GM03348 (cell line): ENCODE measurements around the gene RNF4.
"Not testable (repeated sequence)": the region's sequence is repeated elsewhere in the genome, so short reads cannot be mapped to it uniquely, and the experiment has no call there.

Experiments used
- DNase-seq: peaks from one replicate; pipeline ENCODE4 v3.0.0; 2012; ENCODE audit warnings: low spot score

The RNF4 gene

DNA sequence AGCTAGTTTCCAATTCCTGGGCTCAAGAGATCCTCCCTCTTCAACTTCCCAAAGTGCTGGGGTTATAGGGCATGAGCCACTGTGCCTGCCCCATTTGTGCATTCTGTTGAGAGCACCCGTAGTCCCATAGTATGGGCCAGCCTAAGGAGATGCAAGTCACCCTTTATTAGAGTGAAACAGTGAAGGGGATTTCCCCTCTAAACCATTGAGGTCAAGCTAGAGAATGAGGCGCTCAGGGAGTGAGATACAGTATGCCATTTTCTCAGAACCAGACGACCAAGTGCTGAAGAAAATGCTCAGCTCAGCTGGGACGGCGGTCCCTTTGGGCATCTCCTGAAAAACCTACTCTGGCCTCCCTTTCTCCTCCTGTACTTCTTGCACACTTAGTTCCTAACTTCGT, 18.7 kb downstream of the RNF4 start:
- no peak for DNase-seq

- DNase-seq: no peak
These were observed 20.3 kb downstream of the RNF4 start for GRCh38 chr4:2489081-2489805.

- DNase-seq: no peak
These were observed 21.1 kb downstream of the RNF4 start for GRCh38 chr4:2489841-2490552.

DNA sequence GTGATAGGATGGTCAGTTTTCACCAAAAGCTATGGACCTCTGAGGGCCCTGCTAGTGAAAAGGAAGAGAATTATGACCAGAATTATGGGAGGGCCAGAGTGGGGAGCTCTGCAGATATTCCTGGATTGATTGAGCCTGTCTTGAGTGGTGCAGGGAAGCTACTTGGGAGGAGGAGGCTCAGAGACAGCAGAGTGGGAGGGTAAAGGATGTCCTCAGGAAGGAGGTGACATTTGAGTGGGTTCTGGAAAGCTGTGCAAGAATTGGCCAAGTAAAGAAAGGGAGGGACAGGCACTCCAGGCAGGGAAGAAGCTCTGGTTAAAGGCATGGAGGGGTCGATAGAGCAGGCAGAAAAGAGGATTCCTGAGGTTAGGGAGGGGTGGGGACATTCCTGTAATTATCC, 24.1 kb downstream of the RNF4 start:
- DNase-seq: no peak

DNA sequence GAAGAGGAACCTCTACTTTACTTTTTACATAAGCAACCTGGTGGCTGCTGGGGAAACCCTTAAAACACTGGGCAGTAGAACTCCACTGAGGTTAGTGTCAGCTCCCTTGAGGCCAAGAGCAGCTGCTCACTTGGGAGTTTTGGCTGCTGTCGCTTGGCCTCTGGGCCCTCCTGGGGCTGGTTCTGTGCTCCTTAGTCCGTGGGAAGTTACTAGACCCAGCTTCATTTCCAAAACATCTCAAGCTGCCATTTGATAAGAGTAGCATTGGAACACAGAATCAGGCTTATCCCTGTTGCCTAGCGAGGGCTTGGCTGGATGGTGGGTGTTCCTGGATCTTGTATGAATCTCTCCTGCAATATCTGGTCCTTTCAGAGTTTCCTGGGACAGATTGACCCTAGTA, 26.1 kb downstream of the RNF4 start:
- no peak for DNase-seq

GRCh38 chr4:2497324-2497723, 28.4 kb downstream of the RNF4 start:
- no peak for DNase-seq

GRCh38 chr4:2497931-2498330, 29.0 kb downstream of the RNF4 start:
- DNase-seq: no peak

- no peak for DNase-seq
These were observed 31.6 kb downstream of the RNF4 start for GRCh38 chr4:2500547-2500946.

DNA sequence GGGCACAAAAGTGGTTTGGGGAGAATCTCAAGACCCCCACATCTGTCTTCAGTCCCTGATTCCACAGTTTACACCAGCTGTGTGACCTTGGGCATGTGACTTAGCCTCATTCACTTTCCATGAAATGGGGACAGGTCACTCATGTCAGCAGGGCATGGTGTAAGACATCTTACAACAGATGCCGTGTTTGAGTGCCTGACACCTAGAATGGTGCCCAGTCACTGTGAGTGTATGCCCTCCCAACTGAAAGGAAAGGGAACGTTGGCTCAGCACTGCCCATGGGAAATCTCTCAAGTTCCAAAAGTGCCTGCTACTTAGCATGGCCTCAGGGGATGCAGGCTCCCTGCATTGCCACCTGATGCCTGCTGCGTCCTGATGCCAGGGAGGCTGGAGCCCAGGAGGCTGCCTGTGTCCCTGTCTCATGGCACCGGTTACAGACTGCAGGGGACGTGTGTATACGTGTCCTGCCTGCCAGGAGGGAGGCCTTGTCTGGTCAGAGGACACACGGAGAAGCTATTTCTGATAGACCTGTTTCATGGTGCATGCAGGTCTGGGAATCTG, 32.2 kb downstream of the RNF4 start:
- DNase-seq: no peak

DNA sequence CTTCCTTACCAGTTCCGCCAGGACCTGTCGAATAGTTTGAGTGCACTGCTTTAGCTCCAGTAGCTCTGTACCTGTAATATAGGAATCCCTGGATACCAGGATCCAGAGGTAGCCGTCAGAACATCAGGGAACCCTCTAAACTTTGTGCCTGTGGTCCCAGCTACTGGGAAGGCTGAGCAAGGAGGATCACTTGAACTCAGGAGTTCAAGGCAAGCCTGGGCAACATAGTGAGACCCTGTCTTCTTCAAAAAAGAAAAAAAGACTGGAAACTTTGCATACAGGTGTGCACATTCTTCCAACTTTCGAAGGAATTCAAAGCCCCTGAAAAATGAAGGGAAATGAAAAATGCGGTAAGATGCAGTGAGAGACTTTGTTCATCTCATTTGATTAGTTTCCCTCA, 34.9 kb downstream of the RNF4 start:
- DNase-seq: no peak

DNA sequence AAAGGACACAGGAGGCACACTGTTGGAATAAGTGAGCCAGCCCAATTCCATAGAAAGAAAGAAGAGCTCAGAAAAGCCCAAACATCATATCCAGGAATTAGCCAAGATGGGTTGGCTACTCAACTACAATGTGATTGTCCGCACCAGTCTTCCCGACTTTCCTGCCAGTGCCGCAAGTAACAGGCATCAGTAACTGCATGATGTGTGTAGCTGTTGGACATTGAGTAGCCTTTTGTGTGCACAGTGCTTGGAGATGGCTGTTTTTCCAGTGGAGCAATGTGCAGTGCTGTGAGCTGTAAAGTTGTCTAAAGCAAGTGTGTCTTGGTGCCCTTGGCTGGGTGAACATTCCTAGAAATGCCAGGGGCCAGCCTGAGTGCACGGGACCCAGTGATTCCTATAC, 38.4 kb downstream of the RNF4 start:
- no peak for DNase-seq

- no peak for DNase-seq
These were observed 38.9 kb downstream of the RNF4 start for GRCh38 chr4:2507855-2508254.

DNA sequence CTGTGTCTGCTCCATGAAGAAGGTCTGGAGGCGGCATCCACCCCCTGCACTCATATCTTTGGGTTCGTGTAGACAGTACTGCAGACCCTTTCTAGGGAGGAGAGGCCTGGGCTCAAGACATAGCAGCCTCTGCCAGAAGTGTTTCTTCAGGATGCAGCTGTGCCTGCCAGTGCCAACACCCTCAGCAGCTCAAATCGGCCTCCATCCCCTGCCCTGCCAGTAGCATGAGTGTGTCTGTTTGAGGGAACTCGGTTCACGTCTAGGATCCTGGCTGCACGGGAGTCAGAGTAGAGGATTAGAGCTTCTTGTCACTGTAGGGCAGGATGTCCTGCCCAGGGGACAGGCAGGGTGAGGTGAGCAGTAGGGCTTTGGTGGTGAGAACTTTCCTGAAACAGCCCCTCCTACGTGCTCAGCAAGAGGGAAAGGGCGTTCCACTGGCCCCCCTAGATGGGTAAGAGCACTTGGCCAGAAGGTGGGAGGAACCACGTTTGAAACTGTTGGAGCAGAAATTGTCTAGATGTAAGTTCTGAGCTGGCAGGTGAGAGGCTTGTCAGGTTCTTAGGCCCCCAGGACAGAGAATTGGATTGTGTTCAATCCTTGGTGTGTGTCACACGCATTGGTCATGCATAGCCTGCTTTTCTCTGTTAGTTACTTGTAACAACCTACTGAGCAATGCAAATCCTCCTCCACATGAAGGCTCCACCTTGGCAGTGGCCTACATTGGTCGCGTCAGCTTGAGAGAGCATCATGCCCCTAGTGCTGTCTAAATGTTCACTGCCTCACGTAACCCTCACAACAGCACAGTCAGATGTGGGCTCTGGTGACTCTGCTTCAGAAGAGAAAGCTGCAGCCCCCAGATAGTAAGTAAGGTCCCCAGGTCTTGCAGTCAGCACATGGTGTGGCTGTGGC, 41.7 kb downstream of the RNF4 start:
- DNase-seq: no peak

DNA sequence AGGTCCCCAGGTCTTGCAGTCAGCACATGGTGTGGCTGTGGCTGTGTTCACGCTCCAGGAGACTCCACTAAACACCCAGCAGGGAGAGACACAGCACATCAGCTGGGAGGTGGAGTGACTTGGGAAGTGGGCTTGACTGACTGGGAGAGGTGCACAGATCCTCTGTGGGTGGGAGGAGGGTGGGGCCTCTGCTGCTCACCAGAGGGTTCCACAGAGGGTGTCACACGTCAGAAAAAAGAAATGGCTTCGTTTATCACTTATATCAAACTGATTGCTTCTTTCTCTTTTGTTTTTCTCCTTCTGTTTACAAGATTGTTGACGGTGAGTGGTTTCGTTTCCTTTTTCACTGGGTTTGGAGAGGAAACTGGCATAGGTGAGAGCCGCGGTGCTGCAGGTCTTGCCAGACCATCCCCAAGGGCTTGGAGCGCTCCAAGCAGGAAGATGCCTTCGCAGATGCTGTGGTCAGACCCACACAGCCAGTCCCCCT, 42.8 kb downstream of the RNF4 start:
- DNase-seq: no peak

DNA sequence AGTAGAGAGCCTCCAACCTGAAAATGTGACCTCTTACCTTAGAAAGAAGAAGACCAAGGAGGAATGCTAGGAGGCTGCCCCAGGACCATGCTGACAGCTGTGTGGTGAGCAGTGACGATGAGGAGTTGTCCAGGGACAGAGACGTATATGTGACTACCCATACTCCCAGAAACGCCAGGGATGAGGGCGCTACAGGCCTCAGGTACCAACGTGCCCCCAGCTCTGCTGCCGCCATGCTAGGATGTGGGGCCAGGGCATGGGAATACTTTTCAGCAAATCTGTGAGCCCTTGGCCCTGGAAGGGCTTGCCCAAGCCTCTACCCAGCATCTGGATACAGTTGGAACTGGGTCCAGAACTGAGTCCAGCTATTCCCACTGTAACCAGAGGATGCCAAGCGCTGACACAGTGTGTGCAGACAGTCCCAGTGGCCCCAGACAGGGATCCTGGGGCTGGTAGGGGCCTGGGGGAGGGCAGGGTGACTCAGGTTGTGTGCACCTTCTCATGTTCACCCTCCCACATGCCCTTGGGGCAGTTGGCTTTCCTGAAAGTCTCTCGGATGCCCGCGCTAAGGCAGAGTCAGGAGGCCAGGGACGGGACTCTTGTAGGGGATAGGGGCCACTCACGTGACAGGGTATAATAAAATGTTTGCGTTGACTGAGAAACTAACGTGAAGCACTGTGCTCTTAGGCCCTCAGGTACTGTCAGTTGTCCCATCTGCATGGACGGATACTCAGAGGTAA, 43.7 kb downstream of the RNF4 start:
- DNase-seq: no peak

- DNase-seq: not testable (repeated sequence)
These were observed 45.3 kb downstream of the RNF4 start for GRCh38 chr4:2514193-2514592.

DNA sequence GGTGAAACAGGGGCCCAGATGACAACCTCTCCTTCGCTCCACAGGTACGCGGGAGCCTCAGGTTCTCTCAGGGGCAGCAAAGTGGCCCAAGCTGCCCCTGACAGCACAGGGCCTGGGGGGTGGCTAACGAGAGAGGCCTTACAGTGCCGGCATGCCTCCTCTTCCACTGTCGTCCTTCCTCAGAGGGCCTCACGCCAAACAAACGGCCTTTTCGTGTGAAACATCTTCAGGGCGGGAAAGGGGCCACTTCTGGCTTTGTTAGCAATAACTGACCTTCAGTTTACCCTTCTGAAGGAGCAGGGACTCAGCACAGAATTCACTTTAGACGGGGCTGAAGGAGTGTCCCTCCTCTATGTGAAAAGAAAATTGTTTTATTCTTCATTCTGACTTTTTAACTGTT, 46.0 kb downstream of the RNF4 start:
- DNase-seq: not testable (repeated sequence)

DNA sequence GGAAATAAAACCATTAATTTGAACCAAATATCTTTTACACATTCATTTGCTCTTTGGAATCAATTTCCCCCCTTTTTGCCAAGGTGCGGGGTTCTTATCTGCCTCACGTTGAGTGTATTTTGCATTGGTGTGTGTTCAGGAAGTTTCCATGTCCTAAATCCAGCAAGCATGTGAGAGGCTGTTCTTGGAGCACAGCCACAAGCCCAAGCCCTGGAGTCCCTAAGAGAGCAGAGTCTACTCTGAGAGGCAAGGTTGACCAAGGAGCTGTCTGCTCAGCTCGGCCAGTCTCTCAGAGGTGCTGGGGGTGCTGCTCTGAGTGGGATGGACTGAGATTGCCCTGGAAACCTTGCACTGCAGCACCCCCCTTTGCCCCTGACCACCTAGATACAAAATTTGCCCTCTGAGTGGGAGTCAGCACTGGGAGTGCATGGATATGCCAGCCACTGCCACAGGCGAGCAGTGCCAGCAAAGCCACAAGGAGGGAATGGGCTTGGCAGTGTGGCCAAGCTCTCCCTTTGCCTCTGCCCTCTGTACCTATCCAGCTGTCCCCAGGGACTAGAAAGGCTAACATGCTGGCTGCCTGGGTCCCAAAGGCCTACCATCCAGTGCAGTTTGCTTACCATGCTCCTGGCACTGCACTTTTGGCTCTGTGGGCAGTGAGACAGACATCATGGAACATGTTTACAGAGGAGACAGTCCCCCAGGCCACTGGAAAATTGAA, 47.1 kb downstream of the RNF4 start:
- DNase-seq: no peak

GRCh38 chr4:2516635-2517034, 47.7 kb downstream of the RNF4 start:
- DNase-seq: no peak

DNA sequence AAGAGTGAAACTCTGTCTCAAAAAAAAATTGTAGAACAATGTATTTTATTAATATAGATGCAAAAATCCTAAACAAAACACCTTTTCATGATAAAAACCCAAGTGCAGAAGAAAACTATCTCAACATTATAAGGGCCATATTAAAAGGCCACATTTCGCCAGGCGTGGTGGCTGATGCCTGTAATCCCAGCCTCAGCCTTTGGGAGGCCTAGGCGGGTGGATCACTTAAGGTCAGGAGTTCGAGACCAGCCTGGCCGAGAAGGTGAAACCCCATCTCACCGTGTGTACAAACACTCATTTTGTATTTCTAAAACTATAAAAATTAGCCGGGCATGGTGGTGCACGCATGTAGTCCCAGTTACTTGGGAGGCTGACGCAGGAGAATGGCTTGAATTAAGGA, 57.7 kb downstream of the RNF4 start:
- DNase-seq: no peak

DNA sequence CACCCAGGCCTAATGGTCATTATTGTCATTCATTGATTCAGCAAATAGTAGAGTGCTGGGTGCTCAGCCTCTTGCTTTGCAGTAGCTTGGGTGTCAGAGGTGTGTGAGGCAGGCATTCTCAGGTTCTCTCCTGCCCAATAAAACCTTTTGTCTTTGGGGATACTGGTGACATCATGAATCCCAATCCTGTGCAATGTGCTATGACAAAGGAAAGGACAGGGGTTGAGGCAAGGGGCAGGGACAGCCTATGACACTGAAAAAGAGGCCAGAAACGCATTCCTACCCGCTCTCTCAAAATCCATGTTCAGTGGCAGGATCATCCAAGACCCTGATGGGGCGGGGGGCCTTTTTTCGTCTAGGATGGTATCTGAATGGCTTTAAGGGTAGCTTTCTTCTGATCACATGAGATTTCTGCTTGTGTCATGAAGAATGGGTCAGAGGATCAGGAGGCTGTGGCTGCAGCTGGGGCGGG, 66.0 kb downstream of the RNF4 start:
- no peak for DNase-seq
